ENCODE measurements around the gene RBPJL. TPM values are rescaled to one million over a fixed set of nuclear protein-coding genes. Genes with fewer than 3 reads are reported as not detected.

The RBPJL gene
- total RNA-seq, 1 donor from 2014 or later, result not detected

DNA sequence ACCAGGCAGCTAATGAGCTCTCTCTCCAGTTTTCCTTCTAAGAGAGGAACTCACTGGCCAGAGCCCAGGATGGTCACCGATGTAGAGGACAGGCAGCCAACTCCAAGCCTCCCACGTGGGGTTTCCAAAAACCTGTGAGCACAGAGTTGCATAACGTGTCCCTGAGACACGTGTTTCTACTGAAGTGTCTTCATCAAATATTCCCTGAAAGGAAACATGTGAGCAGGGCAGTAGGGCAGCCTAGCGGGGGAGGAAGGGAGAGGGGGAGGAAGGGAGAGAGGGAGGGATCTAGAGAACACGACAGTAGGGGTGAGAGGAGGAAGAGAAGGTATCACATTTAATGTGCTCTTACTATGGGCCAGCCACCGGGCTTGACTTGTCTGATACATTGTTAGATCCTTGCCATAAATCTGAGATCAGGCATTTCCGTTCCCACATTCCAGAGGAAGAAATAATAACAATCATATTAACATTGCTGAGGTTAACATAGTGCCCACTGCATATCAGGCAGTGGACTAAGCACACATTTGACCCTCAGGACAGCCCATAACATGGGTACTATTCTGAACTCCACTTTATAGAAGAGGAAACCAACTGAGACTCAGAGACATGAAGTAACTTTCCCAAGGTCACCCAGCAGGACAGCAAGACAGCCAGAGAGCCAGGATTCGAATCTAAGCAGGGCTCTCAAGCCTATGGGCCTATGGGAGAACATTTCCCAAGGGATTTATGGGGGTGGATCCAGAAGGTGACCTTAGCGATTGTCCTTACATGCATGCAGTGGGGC, 51.8 kb downstream of the RBPJL start:
- DNase-seq (ENCODE audit: extremely low read depth, low read depth, low spot score), result peak; percentile 81

DNA sequence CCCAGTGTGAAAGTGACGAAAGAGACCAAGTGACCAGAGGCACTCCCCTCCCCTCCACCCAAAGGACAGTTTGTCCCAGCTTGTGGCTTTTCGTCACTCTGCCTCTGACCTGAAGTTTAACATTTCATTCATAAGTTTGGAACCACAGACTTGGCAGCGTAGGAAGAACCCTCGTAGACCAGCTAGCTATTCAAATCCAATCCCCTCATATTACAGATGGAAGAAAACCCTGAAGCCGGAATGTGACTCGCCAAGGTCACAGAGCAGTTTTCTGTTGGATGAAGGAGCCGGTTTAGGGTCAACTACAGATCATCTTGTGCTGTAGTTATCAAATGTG, 52.4 kb downstream of the RBPJL start:
- no peak for DNase-seq (ENCODE audit: extremely low read depth, low read depth, low spot score)

DNA sequence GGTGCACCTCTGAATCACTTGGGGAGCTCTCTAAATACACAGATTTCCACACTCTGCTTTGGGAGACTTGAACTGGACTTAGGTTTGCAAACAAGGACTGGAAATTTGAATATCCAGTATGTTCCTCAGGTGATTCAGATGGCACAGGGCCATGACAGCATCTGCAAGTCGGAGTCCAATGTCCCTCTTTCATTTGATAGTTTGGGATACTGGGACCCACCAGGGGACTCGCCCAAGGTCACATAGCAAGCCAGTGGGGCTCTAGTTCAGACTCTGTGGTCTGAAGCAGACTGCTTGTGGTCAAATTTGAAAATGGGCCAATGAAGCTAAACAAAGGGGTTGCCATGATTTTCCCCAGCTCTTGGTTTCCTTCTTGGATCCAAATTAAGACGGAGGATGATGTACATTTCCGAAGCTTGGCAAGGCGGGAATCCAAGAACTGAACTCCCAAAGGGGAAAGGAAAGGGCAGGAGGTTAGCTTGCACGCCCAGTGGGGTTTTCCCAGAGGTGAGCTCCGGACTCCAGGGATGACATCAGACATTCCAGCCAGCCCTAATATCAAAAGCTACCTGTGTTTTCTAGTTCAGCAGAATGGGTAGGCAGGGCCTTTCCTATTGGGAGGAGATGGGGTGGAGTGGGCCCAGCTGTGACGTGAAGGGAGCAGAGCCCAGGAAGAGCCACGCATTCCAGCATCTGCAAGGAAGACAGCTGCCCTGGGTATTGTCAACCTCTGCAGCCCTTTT, 52.9 kb downstream of the RBPJL start:
- DNase-seq (ENCODE audit: extremely low read depth, low read depth, low spot score), result no peak

DNA sequence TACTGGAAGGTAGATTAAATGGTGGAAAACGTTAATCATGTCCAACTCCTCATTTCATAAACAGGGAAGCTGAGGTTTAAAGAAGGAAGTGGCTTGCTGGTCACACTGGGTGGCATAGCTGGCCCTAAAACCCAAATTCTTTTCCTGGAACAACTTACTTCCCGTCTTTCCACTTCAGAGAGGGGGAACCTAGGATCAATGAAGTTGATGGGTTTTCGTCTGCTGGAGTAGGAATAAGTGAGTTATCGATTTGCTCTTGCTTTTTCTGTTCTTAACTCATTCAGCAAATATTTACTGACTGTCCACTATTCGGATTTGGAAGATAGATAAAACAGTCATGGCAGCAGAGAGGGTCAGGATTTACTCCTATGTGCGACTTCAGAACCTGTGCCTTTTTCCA, 55.2 kb downstream of the RBPJL start:
- no peak for DNase-seq (ENCODE audit: extremely low read depth, low read depth, low spot score)

DNA sequence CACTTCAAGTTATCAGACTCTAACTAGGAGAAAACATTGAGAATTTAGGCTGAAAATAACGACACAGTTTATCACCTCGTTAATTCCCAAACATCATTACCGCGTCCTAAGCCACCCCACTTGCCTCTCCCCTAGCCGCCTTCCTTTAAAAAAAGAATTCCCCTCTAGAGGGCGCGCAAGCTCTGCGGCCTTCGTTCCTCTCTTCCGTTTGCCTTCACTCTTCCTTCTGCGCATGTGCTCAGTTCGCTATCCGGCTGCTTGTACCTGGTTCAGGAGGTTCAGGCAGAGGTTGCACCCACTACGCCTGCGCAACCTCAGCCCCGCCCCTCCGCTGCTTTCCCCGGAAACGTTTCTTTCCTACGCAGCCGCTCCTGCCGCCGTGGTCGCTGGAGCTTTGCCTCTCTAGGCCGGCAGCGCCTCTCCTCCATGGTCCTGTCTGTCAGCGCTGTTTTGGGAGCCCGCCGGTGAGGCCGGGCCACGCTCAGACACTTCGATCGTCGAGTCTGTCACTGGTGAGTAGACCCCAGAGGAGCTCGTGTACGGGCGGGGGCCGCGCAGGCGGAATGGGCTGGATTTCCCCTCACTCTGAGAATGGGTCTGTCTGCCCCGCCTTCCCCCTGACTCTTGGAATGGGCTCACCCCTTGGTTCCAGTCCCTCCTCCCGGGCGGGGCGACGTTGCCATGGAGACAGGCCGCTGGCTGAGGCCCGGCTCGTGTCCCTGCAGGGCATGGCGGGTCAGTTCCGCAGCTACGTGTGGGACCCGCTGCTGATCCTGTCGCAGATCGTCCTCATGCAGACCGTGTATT, 56.4 kb downstream of the RBPJL start, which contains the start of gene SYS1:
SYS1 (plus strand) TSS at position 353 of the 807 bp plus-strand sequence; CDS start at position 729, 376 bp downstream.
- peak; percentile 92 for DNase-seq (ENCODE audit: extremely low read depth, low read depth, low spot score)

- DNase-seq (ENCODE audit: extremely low read depth, low read depth, low spot score), result no peak
Observed at GRCh38 chr20:45363611-45364492, 57.2 kb downstream of the RBPJL start.

- no peak for DNase-seq (ENCODE audit: extremely low read depth, low read depth, low spot score)
Observed at GRCh38 chr20:45365444-45365970, 58.9 kb downstream of the RBPJL start.

DNA sequence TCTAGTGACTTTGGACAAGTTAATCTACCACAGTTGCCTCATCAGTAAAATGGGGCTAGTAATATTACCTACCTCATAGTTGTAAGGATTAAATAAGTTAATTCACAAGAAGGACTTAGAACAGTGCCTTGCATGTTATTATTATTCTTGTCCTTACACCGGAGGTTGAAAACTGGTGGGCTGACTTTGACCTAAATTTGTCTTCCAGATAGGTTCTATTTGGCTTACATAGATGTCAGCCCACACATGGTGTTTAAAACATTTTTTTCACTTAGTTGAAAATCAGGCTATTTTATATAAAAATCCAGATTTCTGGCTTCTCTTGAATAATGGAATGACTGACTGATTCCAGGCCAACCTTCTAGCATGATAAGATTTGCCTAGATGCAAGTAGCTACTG, 59.6 kb downstream of the RBPJL start:
- no peak for DNase-seq (ENCODE audit: extremely low read depth, low read depth, low spot score)

GRCh38 chr20:45366631-45367030, 60.0 kb downstream of the RBPJL start:
- DNase-seq (ENCODE audit: extremely low read depth, low read depth, low spot score), result no peak

DNA sequence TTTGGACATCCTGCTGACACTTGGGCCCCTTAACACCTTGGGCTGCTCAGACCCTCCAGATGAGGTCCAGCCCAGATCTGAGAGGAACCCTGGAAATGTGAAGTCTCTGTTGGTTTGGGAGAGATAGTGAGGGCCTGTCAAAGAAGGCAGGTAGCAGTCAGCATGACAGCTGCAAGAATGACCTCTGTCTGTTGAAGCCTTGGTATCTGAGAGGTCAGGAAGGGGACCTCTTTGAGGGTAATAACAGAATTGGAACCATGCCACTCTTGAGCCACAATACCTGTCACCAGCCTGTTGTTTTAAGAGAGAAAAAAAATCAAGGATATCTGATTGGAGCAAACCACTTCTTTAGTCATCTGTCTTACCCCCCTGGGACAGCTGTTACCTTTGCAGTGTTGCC, 60.5 kb downstream of the RBPJL start:
- no peak for DNase-seq (ENCODE audit: extremely low read depth, low read depth, low spot score)

Other genes starting within 250 kb of the RBPJL start
- 0.12 and 0.34 TPM in 2 replicates for gene KCNS1, start 205.7 kb upstream of the RBPJL start, total RNA-seq
- gene WFDC5, start 191.7 kb upstream of the RBPJL start, total RNA-seq, result not detected in 2 replicates
- not detected in 2 replicates for gene WFDC12, start 182.4 kb upstream of the RBPJL start, total RNA-seq
- not detected in 2 replicates for gene PI3, start 131.9 kb upstream of the RBPJL start, total RNA-seq
- gene SEMG1, start 99.8 kb upstream of the RBPJL start, total RNA-seq, result not detected in 2 replicates
- gene SEMG2, start 85.5 kb upstream of the RBPJL start, total RNA-seq, result not detected in 2 replicates
- gene SLPI, start 52.3 kb upstream of the RBPJL start, total RNA-seq, result not detected in 2 replicates
- gene MATN4, start 1.5 kb downstream of the RBPJL start, total RNA-seq, result not detected in 2 replicates
- gene SDC4, start 41.6 kb downstream of the RBPJL start, total RNA-seq, result 59.4 and 64.3 TPM in 2 replicates
- gene SYS1, start 56.3 kb downstream of the RBPJL start, total RNA-seq, result 19.2 and 31.1 TPM in 2 replicates
- gene TP53TG5, start 71.5 kb downstream of the RBPJL start, total RNA-seq, result not detected in 2 replicates
- gene DBNDD2, start 101.4 kb downstream of the RBPJL start, total RNA-seq, result 21.7 and 25.0 TPM in 2 replicates
- gene PIGT, start 109.3 kb downstream of the RBPJL start, total RNA-seq, result 91.1 and 130 TPM in 2 replicates
- gene WFDC2, start 162.9 kb downstream of the RBPJL start, total RNA-seq, result 0.44 TPM in 1 of 2 replicates, not detected in the other
- gene SPINT3, start 208.8 kb downstream of the RBPJL start, total RNA-seq, result not detected in 2 replicates
- gene WFDC6, start 232.6 kb downstream of the RBPJL start, total RNA-seq, result not detected in 2 replicates
- gene EPPIN, start 240.6 kb downstream of the RBPJL start, total RNA-seq, result not detected in 2 replicates

All from glomerular endothelial cell (primary cell).